ENCODE data around the gene INO80E.

Gene INO80E

GRCh38 chr16:29993191-29993902 lies 2.7 kb upstream of the INO80E start:
- ATAC-seq = no peak

DNA sequence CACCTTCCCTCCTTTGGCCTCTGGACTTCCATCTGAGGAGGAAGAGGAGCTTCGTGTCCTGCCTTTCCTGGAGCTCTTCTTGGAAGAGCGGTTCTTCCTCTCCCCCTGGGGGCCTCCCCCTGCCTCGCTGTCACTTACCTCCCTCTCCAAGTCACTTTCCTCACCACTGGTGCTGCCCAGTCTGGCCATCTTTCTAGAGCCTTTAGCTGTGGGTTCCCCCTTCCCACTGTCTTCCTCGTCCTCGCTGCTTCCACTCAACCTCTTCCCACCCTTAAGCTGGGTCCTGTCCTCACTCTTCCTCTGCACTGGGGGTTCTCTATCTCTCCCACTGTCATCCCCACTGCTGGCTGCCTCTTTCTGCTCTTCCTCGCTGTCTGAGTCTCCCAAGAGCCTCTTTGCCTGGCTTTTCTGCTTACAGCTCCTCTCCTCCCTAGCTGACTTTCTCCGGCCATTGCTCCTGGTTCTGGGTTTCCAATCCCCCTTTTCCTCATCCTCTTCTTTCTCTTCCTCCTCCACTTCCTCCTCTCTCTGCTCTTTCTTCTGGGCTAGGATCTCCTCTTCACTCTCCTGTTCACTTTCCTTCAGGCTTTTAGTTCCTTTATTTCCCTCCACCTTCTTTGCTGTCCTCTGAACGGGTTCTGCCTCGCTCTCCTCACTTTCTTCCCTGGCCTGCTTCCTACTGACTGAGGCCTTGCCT lies 2.0 kb upstream of the INO80E start:
- no peak for DNase-seq
- no peak for ATAC-seq

More at GRCh38 chr16:29993191-29993902, 2.7 kb upstream of the INO80E start:
- no peak for DNase-seq

- DNase-seq (peak; percentile 81), ATAC-seq (peak; percentile 34)
These were observed 1.3 kb upstream of the INO80E start for GRCh38 chr16:29994600-29995323.

DNA sequence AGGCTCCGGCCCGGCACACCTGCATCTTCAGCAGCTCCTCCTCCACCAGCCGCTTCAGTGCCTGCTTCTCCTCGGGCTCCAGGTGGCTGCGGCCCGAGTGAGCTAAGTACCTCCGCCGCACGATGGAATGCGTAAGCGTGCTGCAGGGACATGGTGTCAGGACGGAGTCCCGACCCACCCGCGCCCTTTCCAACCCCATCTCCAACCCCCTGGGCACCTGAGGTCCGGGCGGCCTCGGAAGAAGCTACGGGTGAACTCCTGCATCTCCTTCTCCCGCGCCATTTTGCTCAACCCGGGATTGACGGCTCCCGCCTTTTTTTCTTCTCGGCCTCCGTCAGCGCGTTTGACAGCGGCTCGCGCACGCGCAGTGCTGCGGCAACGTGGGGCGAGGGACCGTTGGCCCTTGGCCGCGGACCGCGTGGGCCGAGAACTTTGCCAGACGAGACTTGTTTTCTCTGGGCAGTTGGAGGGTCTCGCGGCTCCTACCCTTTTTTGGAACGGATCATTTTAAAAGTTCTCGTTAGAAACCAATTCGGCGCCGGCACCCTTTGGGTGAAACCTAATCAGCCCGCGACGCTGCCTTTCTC lies 624 bp upstream of the INO80E start, which contains the start of gene HIRIP3:
TSS of gene HIRIP3 (minus strand) at position 294 of the 587 bp plus-strand sequence. CDS start at position 282, 12 bp downstream.
- peak; percentile 92 for DNase-seq
- ATAC-seq = peak; percentile 47

DNA sequence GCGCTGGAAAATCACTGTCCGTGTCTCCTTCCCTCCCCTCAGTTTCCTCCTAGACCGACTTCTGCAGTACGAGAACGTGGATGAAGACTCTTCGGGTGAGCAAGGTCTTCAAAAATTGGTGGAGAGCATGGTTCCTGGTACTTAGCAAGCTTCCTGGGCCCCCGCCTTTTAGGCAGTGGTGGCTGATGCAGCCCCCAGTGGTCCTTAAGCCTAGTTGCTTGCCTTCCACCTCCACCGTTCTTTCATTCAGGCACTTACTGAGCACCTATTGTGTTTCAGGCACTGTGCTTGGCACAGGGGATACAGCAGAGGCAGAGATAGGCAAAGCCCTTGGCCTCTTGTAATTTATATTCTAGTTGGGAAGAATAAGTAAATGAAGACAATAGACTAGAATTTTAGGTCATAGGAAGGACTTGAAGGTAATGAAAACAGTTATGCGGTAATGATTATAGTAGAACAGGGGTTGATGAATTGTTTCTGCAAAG lies 767 bp downstream of the INO80E start:
- DNase-seq (no peak), ATAC-seq (no peak)

DNA sequence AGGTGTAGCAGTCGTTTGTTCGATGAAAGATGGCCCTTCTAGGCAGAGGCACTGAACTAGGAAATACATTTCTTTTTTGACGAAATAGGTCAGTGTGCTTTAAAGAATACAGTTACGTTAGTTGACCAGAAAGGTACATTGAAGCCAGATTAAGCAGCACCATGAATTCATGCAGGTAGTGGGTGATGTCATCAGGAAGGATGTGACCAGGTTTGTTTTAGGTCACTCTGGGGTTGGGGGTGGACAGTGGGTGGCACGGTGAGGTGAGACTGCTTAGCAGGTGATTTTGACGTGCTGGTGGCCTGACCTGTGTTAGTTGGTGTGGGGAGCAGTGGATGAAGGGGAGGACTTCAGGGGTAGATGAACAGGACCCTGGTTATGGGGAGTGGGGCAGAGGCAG lies 3.6 kb downstream of the INO80E start:
- ATAC-seq (no peak), DNase-seq (no peak)

GRCh38 chr16:30000735-30001631 lies 4.9 kb downstream of the INO80E start:
- no peak for DNase-seq
- no peak for ATAC-seq

DNA sequence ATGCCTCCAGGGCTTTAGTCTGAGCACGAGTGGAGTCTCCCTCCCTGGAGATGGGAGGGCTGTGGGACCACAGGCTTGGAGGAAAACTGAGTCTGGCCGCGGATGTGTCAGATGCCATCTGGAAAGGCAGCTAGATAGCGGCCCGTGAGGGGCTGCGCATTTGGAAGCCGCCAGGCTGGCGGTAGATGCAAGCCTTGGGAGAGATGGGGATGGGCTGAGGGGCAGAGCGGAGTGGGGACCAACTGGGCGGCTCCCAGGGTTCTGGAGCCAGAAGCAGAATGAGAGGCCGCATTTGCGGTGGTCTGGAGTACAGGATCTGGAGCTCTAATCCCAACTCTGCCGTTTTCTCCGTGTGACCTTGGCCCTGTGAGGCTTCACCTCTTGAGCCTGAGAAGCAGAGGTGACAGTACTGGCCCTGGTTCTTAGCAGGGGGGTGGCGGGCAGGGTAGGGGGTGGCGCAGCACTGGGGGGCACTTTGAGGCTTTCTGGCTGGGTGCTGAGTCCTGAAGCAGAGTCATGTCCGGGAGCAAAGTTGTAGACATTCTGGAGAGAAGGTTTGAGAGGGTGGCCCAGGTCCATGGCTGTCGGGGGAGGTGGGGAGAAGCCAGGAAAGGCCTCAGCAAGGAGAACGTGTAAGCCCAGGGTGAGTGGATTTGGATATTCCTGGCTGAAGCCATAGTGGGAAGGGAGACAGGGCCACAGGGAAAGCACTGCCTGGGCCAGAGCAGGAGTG lies 6.7 kb downstream of the INO80E start:
- ATAC-seq = no peak
- no peak for DNase-seq

DNA sequence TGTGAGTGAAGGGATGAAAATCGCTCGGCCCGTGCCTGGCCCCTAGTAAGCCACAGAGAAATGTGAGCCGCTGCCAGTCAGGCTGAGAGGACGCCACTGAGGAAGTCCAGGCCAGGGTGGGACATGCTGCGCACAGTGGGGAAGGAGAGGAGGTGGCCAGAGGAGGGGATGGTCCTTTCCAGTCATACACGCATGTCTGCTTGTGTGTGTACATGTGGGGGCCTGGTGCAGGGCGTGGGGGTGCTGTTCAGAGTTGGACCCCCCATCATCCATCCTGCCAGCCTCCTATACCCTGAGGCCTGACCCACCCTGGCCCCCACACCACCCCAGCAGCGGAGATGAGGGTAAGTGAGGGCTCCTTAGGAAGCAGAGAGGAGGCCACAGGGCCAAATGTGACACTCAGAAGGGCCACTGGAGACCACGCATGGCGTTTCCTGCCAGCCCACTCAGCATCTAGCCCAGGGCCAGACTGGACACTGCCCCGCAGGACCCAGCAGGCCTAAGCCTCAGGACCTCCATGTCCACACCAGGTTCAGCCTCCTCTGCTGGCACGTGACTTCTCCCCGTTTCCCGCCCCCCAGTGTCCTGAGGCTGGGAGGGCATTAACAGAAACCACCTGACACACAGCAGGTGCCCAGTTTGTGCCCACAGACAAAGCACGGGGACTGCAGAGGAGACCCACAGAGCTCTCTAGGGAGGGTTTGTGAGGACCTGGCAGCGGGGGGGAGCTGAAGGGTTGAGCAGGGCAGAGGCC lies 7.8 kb downstream of the INO80E start:
- ATAC-seq = no peak
- no peak for DNase-seq

DNA sequence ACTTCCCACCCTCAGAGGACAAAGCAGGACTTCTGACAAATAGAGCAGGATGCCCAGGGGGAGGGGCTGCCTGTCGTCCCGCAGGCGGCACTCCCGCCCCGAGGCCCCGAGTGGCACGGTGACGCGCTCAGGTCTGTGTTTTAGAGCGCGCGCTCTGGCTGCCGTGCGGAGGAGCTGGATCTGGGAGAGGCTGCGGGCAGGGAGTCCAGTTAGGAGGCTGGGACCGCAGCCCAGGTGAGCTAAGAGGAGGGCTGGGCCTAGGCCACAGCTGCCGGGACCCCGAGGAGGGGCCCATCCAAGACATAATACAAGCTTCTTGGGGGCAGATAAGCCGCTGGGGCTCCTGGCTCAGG lies 8.4 kb downstream of the INO80E start:
- DNase-seq = no peak
- no peak for ATAC-seq

DNA sequence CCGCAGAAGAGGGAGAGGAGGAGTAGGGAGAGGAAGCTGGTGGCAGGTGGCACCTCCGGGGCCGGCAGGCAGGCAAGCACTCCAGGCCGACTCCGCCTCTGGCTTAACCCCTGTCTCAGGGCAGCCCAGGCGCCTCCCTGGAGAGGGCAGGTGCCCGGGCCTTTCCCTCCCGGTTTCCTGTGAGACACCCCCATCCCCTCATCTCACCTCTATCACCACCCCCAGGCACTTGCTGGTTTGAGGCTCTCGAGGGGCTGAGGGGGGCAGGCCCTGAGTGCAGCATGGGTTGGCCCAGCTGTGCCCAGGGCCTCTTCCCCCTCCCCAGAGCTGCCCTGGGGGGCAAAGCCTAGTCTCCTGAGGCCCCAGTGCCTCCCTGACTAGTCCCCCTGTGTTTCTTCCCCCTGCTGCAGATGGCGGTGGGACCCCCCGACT lies 8.8 kb downstream of the INO80E start:
- DNase-seq (no peak), ATAC-seq (no peak)

GRCh38 chr16:30005341-30006094 lies 9.5 kb downstream of the INO80E start:
- ATAC-seq (peak; percentile 45), DNase-seq (no peak)

GRCh38 chr16:30006095-30006473 lies 10.0 kb downstream of the INO80E start:
- DNase-seq (no peak), ATAC-seq (no peak)

DNA sequence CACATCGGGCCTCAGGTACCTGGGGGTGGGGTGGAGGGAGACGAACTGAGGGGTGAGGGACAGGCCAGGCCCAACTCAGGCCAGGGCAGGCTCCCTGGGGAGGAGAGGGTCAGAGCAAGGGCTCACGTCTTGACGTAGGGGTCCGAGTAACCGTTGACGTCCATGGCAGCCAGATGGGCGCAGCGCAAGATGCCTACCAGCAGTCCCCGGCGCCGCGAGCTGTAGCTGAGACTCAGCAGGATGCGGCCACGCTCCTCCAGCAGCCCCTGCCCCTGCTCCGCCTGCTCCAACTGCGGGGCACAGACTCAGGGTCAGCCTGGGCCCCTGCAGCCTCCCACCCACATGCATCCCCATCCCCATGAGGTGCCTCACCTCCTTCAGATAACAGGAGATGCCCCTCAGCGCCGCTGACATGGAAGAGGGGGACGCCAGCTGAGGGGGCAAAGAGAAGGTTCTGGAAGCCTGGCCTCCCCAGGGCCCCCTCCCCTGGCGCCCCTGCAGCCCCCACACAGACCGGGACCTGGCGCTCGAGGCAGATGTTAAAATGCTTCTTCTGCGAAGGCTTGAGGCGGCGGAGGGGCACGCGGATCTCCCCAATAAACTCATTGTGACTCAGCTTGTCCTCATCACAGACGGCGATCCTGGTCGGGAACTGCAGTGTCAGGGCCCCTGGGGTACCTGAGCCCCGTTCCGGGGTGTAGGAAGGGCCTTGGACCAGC lies 10.8 kb downstream of the INO80E start:
- DNase-seq (no peak), ATAC-seq (no peak)

DNA sequence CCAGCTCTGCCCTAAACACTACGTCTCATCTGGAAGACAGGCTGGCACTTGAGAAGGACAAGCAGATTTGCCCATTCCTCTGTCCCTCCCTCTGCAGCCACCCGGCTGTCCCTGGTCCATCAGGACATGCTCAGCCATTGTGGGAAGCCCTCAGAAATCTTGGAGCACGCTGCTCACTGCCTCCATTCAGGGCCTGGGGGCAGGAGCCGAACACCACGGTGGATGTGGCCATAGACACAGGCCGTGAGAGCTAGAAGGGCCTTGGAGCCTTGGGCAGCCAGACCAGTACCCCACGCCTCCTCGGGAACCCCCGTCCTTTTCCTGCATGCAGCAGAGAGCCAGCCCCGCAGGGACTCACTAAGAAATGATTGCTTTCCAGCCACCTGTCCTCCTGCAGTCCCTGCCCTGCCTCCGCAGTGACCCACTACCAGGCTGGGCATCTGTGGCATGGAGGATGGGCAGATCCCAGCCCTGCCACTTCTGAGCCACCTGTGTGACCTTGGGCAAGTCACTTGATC lies 11.4 kb downstream of the INO80E start:
- no peak for ATAC-seq
- no peak for DNase-seq

GRCh38 chr16:30009085-30009862 lies 13.2 kb downstream of the INO80E start:
- DNase-seq (no peak), ATAC-seq (no peak)

DNA sequence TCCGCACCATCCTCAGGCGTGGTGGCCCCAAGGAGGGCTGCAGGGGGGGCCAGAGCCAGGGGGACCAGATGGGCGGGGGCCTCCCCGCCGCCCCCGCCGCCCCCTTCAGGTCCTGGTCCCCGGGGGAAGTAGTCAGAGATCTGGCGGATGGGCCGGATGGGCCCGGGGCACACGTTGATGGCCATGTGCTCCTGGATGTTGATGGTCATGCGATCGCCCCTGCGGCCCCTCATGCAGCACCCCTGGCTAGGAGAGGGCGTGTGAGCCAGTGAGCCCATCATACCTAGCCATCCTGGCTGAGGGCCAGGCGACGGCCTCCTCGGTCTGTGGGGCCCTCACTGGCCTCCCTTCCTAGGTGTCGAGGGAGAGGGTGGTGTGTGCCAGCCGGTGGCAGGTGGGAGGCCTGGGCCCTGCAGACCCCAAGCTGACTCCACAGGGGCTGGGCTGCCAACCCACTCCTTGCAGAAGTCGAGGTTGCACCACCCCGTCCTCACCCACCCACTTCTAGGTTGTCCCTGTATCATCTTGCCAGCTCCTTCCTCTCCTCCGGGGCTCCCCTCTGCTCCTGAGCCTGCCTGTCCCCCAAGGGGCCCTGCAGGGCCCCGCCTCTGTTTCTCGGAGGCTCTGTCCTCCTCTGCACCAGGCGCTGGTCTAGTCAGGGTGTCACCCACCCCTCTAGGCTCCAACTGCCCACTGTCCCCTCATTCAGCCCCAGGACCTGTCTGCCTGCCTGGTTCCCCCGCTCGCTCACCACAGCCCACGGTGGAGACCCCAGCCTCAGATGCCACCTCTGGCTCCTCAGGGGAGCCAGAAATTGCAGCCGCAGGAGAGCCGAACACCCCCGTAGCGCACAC lies 14.2 kb downstream of the INO80E start:
- no peak for ATAC-seq

More for the DNA sequence above, 14.2 kb downstream of the INO80E start:
- no peak for DNase-seq

Measured in stimulated activated naive CD8-positive, alpha-beta T cell treated with anti-CD3 and anti-CD28 coated beads, Interleukin-15, Interleukin-2, amounts not matched to agents 100 U/mL and 50 U/mL, for 24 hours (primary cell).